HTERT RPE-1 (cell line): Measurements from ENCODE around the gene ANKRD10.

ENCODE experiments used
- in situ Hi-C: fragments of 300-500 bp; cut with MboI; formaldehyde crosslinking; loops from 4 replicates; pipeline ENCODE4 v1.14.3; 2020; ENCODE audit warnings: low sequenced_read_pairs

The ANKRD10 gene

DNA sequence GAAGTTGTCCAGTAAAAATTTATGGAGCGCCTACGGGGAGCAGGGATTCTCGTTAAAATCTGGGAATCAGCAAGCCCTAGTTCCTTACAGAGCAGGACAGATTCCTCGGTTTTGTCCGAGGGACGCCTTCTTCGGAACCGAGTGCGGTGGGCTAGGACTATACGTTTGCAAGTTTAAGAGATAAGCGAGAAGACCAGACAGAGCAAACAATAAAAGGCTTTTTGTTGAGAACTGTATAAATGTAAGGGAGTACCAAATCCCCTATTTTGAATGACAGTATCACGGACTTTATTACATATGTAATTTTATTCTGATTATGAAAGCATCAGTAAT lies 971 bp upstream of the ANKRD10 start:
- in situ Hi-C loops = no loop called here

- in situ Hi-C loops = no loop called here
These were observed 375 bp downstream of the ANKRD10 start for GRCh38 chr13:110914331-110915056.

DNA sequence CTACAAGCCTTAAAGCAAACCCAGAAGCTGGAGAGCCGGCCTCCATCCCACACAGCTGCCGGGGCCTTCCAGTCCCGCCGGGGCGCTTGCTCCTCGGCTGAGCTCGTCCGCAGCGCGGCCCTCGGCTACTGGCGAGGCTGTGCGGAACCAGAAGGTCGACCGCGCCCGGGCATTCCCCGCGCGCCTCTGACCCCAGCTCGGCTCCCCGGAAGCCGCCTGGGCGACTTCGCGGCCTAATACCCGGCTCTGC lies 863 bp downstream of the ANKRD10 start:
- in situ Hi-C loops = no loop called here

GRCh38 chr13:110913322-110914080 lies 1.4 kb downstream of the ANKRD10 start:
- in situ Hi-C loops = no loop called here

- in situ Hi-C loops = no loop called here
These were observed 2.2 kb downstream of the ANKRD10 start for GRCh38 chr13:110912651-110913051.

DNA sequence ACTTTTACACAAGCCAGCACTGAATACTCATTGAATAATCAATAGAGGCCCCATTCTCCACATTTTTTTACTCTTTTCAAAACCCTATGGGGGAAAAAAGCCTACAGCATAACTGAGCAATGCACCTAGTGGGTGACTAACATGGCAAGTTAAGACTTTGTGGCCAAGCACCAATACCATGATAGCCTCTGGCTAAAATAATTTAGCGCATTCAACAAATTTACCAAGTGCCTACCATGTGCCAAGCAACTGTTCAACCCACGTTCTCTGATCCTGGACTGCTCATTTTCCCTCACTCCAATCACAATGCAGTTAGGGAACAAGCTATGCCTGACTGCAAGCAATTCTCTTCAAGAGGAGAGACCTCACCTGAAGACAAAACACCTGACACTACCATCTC lies 3.0 kb downstream of the ANKRD10 start:
- in situ Hi-C loops = no loop called here

DNA sequence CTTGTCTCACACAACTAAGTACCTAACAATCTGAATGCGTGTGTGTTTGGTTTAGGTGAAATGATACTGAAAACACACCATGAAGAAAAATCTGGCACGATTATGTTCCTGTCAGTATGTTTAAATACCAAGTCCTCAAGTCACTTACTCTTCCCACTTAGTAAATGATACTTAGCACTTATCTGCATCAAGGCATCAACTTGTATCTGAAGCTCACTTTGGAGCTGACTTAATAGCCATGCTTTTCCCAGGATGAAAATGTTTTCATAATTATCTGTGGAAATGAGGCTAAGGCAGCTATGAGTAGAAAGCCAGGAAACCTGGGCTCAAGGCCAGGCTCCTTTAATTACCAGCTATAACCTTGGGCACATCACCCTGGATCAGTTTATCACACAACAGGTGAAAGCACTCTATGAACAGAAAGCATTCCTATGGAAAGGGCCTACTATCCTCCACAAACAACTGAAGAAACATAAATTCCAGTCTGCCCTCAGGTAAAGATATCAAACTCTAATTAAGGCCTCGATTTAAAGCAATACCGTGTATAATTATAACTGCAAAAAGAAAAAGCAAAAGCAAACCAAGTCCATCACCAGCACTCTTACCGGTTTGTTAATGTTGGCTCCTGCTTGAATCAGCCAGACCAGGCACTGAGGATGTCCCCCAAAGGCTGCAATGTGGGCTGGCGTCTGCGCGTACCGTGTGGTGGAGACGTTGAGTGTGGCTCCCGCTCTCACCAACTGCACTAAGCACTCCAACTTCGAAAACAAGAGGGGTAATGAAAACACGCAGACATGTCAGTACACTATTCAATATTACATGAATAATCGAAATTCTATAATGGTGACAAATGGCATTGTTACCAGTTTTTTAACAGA lies 4.6 kb downstream of the ANKRD10 start:
- in situ Hi-C loops = no loop called here

- in situ Hi-C loops = no loop called here
These were observed 6.6 kb downstream of the ANKRD10 start for GRCh38 chr13:110907951-110908898.

- in situ Hi-C loops = no loop called here
These were observed 7.6 kb downstream of the ANKRD10 start for GRCh38 chr13:110907301-110907700.

- in situ Hi-C loops = no loop called here
These were observed 10.1 kb downstream of the ANKRD10 start for GRCh38 chr13:110904748-110905147.

- in situ Hi-C loops = no loop called here
These were observed 12.5 kb downstream of the ANKRD10 start for GRCh38 chr13:110902370-110902769.

DNA sequence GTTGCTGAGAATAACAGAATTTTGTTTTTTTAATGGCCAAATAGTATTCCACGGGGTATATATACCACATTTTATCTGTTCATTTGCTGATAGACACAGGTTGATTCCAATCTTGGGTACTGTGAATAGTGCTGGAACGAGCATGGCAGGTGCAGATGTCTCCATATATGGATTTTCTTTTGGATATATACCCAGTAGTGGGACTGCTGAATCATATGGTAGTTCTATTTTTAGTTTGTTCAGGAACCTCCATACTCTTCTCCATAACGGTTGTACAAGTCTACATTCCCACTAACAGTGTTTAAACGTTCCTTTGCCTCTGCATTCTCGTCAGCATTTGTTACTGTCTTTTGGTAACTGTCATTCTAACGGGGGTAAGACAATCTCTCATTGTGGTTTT lies 17.3 kb downstream of the ANKRD10 start:
- in situ Hi-C loops = no loop called here

GRCh38 chr13:110897014-110897413 lies 17.9 kb downstream of the ANKRD10 start:
- in situ Hi-C loops = no loop called here

GRCh38 chr13:110894086-110894485 lies 20.8 kb downstream of the ANKRD10 start:
- in situ Hi-C loops = no loop called here

DNA sequence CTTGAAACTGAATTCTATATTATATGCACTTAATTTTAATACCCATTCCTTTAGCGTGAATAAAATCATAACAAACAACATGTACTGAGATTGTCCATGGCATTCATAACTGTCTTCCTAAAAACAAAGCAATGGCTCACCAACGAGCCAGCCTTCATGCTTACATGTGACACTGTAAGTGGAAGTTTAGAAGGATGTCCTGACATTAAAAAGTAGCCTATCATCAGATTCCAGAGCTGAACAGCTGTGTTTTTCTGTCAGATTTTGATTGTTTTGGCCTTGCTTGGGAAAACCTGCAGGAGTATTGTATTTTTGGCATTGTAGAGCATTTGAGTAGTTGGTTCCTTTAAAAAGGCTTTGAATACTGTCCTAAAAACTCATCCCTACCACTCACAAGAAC lies 21.3 kb downstream of the ANKRD10 start:
- in situ Hi-C loops = no loop called here

- in situ Hi-C loops = no loop called here
These were observed 24.3 kb downstream of the ANKRD10 start for GRCh38 chr13:110890279-110891165.

- in situ Hi-C loops = no loop called here
These were observed 26.5 kb downstream of the ANKRD10 start for GRCh38 chr13:110888390-110888789.

- in situ Hi-C loops = no loop called here
These were observed 27.1 kb downstream of the ANKRD10 start for GRCh38 chr13:110887597-110888333.
